ENCODE results near the gene TICAM1.

DNA sequence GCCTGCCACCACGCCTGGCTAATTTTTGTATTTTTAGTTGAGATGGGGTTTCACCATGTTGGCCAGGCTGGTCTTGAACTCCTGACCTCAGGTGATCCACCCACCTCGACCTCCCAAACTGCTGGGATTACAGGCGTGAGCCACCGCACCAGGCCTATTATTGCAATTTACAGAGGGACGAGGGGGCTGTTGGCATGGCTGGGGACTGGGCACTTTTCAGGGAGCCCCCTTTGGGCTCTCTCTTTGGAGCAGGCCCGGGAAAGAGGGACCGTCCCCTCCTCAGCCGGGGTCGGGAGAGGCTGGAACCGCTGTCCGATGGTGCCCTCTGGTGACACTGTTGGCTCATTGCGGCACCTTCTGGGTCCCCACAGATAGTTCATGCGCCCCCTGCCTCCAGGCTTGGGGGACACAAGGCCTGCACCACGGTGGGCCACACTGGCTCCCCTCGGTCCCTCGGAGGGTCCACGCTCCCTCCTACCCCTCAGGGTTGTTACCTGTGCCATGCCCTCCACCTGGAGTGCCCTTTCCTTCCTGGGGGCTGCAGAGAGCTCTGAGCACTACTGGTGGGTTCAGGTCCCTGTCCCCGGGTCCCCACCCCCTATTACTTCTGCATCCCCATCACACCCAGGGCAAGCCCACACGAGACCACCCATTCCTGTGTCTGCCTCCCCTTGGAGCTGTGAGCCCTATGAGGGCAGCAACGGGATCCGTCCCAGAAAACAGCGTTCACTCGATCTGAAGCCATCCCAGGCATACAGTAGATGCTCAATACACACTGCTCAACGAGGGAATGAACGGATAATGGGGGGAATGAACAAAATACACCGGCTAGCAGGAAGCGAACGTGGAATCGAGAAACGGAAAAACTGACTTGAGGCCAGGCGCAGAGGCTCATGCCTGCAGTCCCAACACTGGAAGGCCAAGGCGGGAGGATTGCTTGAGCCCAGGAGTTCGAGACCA, 27.5 kb downstream of the TICAM1 start:
- TF ChIP-seq CTCF (IDR thresholded peaks at IDR 0.05 in 2 of 3, conservative IDR thresholded peaks at IDR 0.05 in 1 of 3; ENCODE audit: control insufficient read depth in 2 of 3, extremely low read depth in 1 of 3, insufficient read depth in 1 of 3, low read depth in 3 of 3, low read length in 3 of 3) (peak; percentile 86 to 93 (median 90)), SUZ12 (IDR thresholded peaks at IDR 0.05; ENCODE audit: unreplicated experiment) (no peak), ETV6 (conservative IDR thresholded peaks at IDR 0.05 in 1 of 2, IDR thresholded peaks at IDR 0.05 in 1 of 2; ENCODE audit: borderline replicate concordance in 1 of 2, low read depth in 1 of 2) (no peak), SPI1 (IDR thresholded peaks at IDR 0.05; ENCODE audit: borderline replicate concordance, insufficient read depth, low read depth, low read length) (no peak), CHD2 (IDR thresholded peaks at IDR 0.05; ENCODE audit: borderline replicate concordance, low read depth, low read length) (no peak), SUPT20H (IDR thresholded peaks at IDR 0.05; ENCODE audit: borderline replicate concordance, control insufficient read depth, low read depth, low read length) (no peak)
